Loucy (cell line): ENCODE data around the gene CLDN15.

Experiments used
- CTCF ChIP-seq: fragments of 200-600 bp; sonication (generic); conservative IDR thresholded peaks from 2 replicates; pipeline ENCODE4 v1.5.1; 2014; ENCODE audit warnings: mild to moderate bottlenecking, antibody characterized with exemption, low read length
- EZH2phosphoT487 ChIP-seq: fragments of 200-600 bp; IDR thresholded peaks from 2 replicates; pipeline ENCODE4 v1.6.1; 2018; ENCODE audit warnings: antibody characterized with exemption, mild to moderate bottlenecking, moderate library complexity, borderline replicate concordance

DNA sequence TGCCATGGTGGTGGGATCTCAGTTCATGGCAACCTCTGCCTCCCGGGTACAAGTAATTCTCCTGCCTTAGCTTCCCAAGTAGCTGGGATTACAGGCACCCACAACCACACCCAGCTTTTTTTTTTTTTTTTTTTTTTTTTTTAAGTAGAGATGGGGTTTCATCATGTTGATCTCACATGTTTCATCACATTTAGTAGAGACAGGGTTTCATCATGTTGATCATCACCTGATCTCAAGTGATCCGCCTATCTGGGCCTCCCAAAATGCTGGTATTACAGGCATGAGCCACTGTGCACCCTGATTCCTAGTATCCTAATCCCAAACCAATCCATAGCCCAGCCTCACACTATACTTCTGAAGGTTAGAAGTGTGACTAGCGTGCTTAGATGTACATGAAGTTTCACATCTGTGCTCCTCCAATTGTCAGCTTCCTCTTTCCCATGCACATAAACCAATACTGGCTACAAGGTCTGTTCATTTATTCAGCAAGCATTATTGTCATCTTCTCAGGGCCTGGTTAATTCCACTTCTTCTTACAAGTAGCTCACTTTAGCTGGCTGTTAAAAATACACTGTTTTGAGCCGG, 50.7 kb downstream of the CLDN15 start:
- TF ChIP-seq CTCF = no peak
- TF ChIP-seq EZH2phosphoT487 = no peak
